Body of pancreas (tissue), 4 donors: Measurements from ENCODE around the gene DGKE. TPM values are rescaled to one million over a fixed set of nuclear protein-coding genes. Genes with fewer than 3 reads are reported as not detected.

ENCODE experiments used
- ATAC-seq: fragments of 150-250 bp; one replicate; pipeline ENCODE4 v1.9.1; 2016
- DNase-seq, 4 donors: peaks; one replicate each; pipeline ENCODE4 v3.0.0-alpha.2; 2019
- H3K27ac ChIP-seq, 4 donors: fragments of 200-600 bp; sonication (generic); 1 replicate in 3 of 4; 2 replicates in 1 of 4; pipeline versions ENCODE4 v1.5.1 to v1.6.1; 2016 to 2019; ENCODE audit warnings: mild to moderate bottlenecking in 1 of 4, mixed read lengths in 1 of 4, moderate library complexity in 1 of 4
- H3K27me3 ChIP-seq, 2 donors: fragments of 200-600 bp; sonication (generic); one replicate each; pipeline ENCODE4 v1.6.0; 2016; ENCODE audit warnings: mild to moderate bottlenecking in 1 of 2
- H3K36me3 ChIP-seq, 2 donors: fragments of 200-600 bp; sonication (generic); replicated peaks in 1 of 2; 2 replicates each; pipeline ENCODE4 v1.5.1; 2016; ENCODE audit warnings: low read depth in 2 of 2; ENCODE audit not compliant: insufficient read depth in 1 of 2
- H3K4me1 ChIP-seq: fragments of 200-600 bp; sonication (generic); one replicate; pipeline ENCODE4 v1.6.0; 2016
- H3K4me3 ChIP-seq, 2 donors: fragments of 200-600 bp; sonication (generic); 1 replicate in 1 of 2; 2 replicates in 1 of 2; pipeline ENCODE4 v1.5.1; 2016 to 2019
- H3K9me3 ChIP-seq, 3 donors: fragments of 200-600 bp; sonication (generic); 1 replicate in 2 of 3; 2 replicates in 1 of 3; pipeline ENCODE4 v1.5.1; 2016
- CTCF ChIP-seq, 7 experiments: fragments of 450-650 bp in 4 of 7; fragments of 200-600 bp in 3 of 7; sonication (generic) in 3 of 7; IDR thresholded peaks; one replicate each; pipeline ENCODE4 v1.5.1; 2016 to 2019; ENCODE audit warnings: antibody characterized with exemption in 7 of 7
- POLR2A ChIP-seq, 3 donors: fragments of 450-650 bp; IDR thresholded peaks; one replicate each; pipeline ENCODE4 v1.6.1; 2016; ENCODE audit warnings: antibody characterized with exemption in 3 of 3, mild to moderate bottlenecking in 2 of 3
- WGBS, 2 donors: methylation state at CpG; one replicate each; pipeline ENCODE4 v1.1.5; 2017; 5-methylcytosine and 5-hydroxymethylcytosine counted together
- intact Hi-C: fragments of 100-400 bp; cut with DNase I; formaldehyde crosslinking; loops from one replicate; pipeline ENCODE4 v1.15.1; 2023
- total RNA-seq, 2 donors: library from RNA; depleted of rRNA; stranded (reverse); fragments of >200 nt; gene quantifications; one replicate each; pipeline ENCODE4 v1.1.0, GENCODE V29; 2016

The DGKE gene
- total RNA-seq, 2 donors from 2014 or later: 4.6 to 7.0 TPM

DNA sequence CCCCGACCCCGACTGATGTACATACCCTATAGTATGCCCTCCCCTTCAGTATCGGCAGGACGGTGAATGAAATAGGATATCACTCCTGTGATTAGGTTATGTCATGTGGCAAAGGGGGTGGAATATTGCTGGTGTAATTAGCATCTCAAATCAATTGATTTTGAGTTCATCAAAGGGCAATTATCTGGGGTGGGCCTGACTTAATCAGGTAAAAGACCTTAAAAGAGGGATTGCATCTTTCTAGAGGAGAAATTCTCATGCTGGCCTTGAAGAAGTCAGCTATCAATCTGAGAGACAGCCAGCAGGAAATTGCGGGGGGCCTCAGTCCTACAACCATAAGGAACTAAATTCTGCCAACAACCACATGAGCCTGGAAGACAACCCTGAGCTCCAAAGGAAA lies 69.6 kb downstream of the DGKE start:
- no peaks in the 10 kb centered on the region for H3K4me1 ChIP-seq
- TF ChIP-seq POLR2A (IDR thresholded peaks at IDR 0.05): no peak
- TF ChIP-seq CTCF (IDR thresholded peaks at IDR 0.05): no peak
- DNase-seq (no peak), ATAC-seq (no peak)
- H3K27me3 ChIP-seq: no peaks in the 10 kb centered on the region
- H3K36me3 ChIP-seq: peaks cover 5 to 27% of the 10 kb centered on the region in 2 donors
- H3K4me3 ChIP-seq: no peak overlapping the region
- 83 to 90% methylated on average over 5 of the region's 5 CpGs for WGBS, 2 donors
- no peaks in the 10 kb centered on the region for H3K9me3 ChIP-seq
- intact Hi-C loops: no loop called here
- no peak overlapping the region for H3K27ac ChIP-seq

- Histone ChIP-seq H3K36me3 (peaks cover 5 to 20% of the 10 kb centered on the region in 2 donors), H3K4me1 (peaks cover 42% of the 10 kb centered on the region), H3K27ac (peak overlapping the region in 1 of 4 donors; percentile 44), H3K27me3 (no peaks in the 10 kb centered on the region), H3K9me3 (no peaks in the 10 kb centered on the region), H3K4me3 (no peak overlapping the region)
- TF ChIP-seq CTCF (IDR thresholded peaks at IDR 0.05): no peak
- no peak for TF ChIP-seq POLR2A (IDR thresholded peaks at IDR 0.05)
- WGBS, 2 donors: 61 to 71% methylated on average over 9 of the region's 9 CpGs
- ATAC-seq: no peak
- peak in 2 of 4 donors; percentile 23 to 49 for DNase-seq
- intact Hi-C loops: no loop called here
These were observed 74.1 kb downstream of the DGKE start for GRCh38 chr17:56908001-56908542.

GRCh38 chr17:56909742-56910508 lies 76.0 kb downstream of the DGKE start:
- WGBS, 2 donors: 50 to 51% methylated on average over 5 to 6 of the region's 6 CpGs
- Histone ChIP-seq H3K27me3 (no peaks in the 10 kb centered on the region), H3K9me3 (no peaks in the 10 kb centered on the region), H3K4me3 (no peak overlapping the region), H3K27ac (no peak overlapping the region), H3K36me3 (peaks cover 0 to 10% of the 10 kb centered on the region in 2 donors), H3K4me1 (peaks cover 45% of the 10 kb centered on the region)
- ATAC-seq (no peak), DNase-seq (peak in 1 of 4 donors; percentile 8)
- no peak for TF ChIP-seq POLR2A (IDR thresholded peaks at IDR 0.05)
- no peak for TF ChIP-seq CTCF (IDR thresholded peaks at IDR 0.05)
- intact Hi-C loops: no loop called here

- intact Hi-C loops: no loop called here
- Histone ChIP-seq H3K9me3 (no peaks in the 10 kb centered on the region), H3K36me3 (peaks cover 0 to 10% of the 10 kb centered on the region in 2 donors), H3K4me1 (peaks cover 52% of the 10 kb centered on the region), H3K4me3 (no peak overlapping the region), H3K27ac (no peak overlapping the region), H3K27me3 (no peaks in the 10 kb centered on the region)
- WGBS, 2 donors: 68 to 96% methylated on average over 5 to 7 of the region's 7 CpGs
- ATAC-seq (no peak), DNase-seq (no peak)
- no peak for TF ChIP-seq POLR2A (IDR thresholded peaks at IDR 0.05)
- TF ChIP-seq CTCF (IDR thresholded peaks at IDR 0.05): no peak
These were observed 76.7 kb downstream of the DGKE start for GRCh38 chr17:56910509-56911235.
